HCT116 (cell line): ENCODE measurements around the gene CLTC. TPM values are rescaled to one million over a fixed set of nuclear protein-coding genes. Genes with fewer than 3 reads are reported as not detected.

Source experiments
- ATAC-seq: fragments of 200-7000 bp; cut with Tn5 transposase; 2 replicates; pipeline ENCODE4 v1.9.1; 2020; ENCODE audit warnings: mild to moderate bottlenecking, moderate library complexity
- BruUV-seq: library from RNA; stranded (reverse); fragments of 400-500 nt; replicated peaks from 2 replicates; lab custom pipeline; 2021; lab: Mats Ljungman, UMichigan
- CTCF ChIA-PET: fragments of 300-600 bp; sonication (Branson Sonifier 250); formaldehyde crosslinking; loops from one replicate; lab custom pipeline; 2021; ENCODE audit warnings: antibody characterized with exemption; lab: Charles Lee
- POLR2A ChIA-PET: fragments of 300-600, 350-600 bp; sonication (Branson Sonifier 250); formaldehyde crosslinking; loops from one replicate; lab custom pipeline; 2021; ENCODE audit warnings: antibody characterized with exemption; lab: Charles Lee
- RAD21 ChIA-PET, 2 experiments: fragments of 300-600 bp; sonication (Branson Sonifier 250); formaldehyde crosslinking; loops; one replicate each; lab custom pipeline; 2023; ENCODE audit warnings: low total read pairs in 2 of 2; ENCODE audit not compliant: uncharacterized antibody in 2 of 2, unreplicated experiment in 2 of 2, low non-redundant PET in 1 of 2; lab: Charles Lee
- DNase-seq: peaks from one replicate; pipeline ENCODE4 v3.0.0-alpha.2; 2010; ENCODE audit warnings: low read depth, low spot score
- H2AFZ ChIP-seq: fragments of 200-600 bp; shearing (Covaris generic), sonication (generic); 2 replicates; pipeline ENCODE4 v1.6.1; 2017; ENCODE audit warnings: low read depth, mixed run types, mixed read lengths, antibody characterized with exemption, low read length; ENCODE audit not compliant: poor library complexity, severe bottlenecking
- H3K27ac ChIP-seq: 2 replicates; pipeline ENCODE4 v1.5.1; 2012; ENCODE audit warnings: low read depth, low read length
- H3K27me3 ChIP-seq: fragments of 200-600 bp; sonication (generic); 2 replicates; pipeline ENCODE4 v1.6.1; 2016; ENCODE audit warnings: mixed run types, low read length, mixed read lengths; ENCODE audit not compliant: insufficient read depth
- H3K36me3 ChIP-seq, 2 experiments: fragments of 200-500 bp in 1 of 2; fragments of 200-600 bp in 1 of 2; sonication (Bioruptor generic) in 1 of 2; sonication (generic) in 1 of 2; 2 replicates each; pipeline versions ENCODE4 v1.5.1 to v1.6.1; 2014 to 2016; ENCODE audit warnings: low read length in 2 of 2, inconsistent platforms in 1 of 2, mixed read lengths in 1 of 2, mixed run types in 1 of 2; ENCODE audit not compliant: insufficient read depth in 2 of 2, control insufficient read depth in 1 of 2
- H3K4me1 ChIP-seq, 2 experiments: fragments of 200-600 bp in 1 of 2; sonication (generic) in 1 of 2; 2 replicates each; pipeline versions ENCODE4 v1.5.1 to v1.6.1; 2012 to 2017; ENCODE audit warnings: low read length in 2 of 2, inconsistent platforms in 1 of 2, mild to moderate bottlenecking in 1 of 2, mixed read lengths in 1 of 2, mixed run types in 1 of 2, moderate library complexity in 1 of 2; ENCODE audit not compliant: insufficient read depth in 2 of 2, control insufficient read depth in 1 of 2
- H3K4me2 ChIP-seq: fragments of 200-600 bp; sonication (generic); 2 replicates; pipeline ENCODE4 v1.6.1; 2017; ENCODE audit warnings: mixed run types, low read length, mixed read lengths
- H3K4me3 ChIP-seq, 2 experiments: fragments of 200-600 bp in 1 of 2; sonication (generic) in 1 of 2; replicated peaks in 1 of 2; 2 replicates each; pipeline ENCODE4 v1.5.1; 2011 to 2016; ENCODE audit warnings: low read length in 2 of 2, control low read depth in 1 of 2, low read depth in 1 of 2, mild to moderate bottlenecking in 1 of 2, mixed read lengths in 1 of 2, mixed run types in 1 of 2
- H3K79me2 ChIP-seq: fragments of 200-600 bp; sonication (generic); 2 replicates; pipeline ENCODE4 v1.6.1; 2017; ENCODE audit warnings: mild to moderate bottlenecking, mixed run types, low read length, moderate library complexity, mixed read lengths; ENCODE audit not compliant: insufficient read depth
- H3K9ac ChIP-seq: fragments of 200-600 bp; sonication (generic); 2 replicates; pipeline ENCODE4 v1.6.1; 2016; ENCODE audit warnings: low read length, mixed read lengths
- H3K9me2 ChIP-seq: fragments of 200-600 bp; sonication (generic), shearing (Covaris generic); 2 replicates; pipeline ENCODE4 v1.6.1; 2017; ENCODE audit warnings: mixed run types, mild to moderate bottlenecking, moderate library complexity; ENCODE audit not compliant: insufficient read depth
- H3K9me3 ChIP-seq, 2 experiments: fragments of 200-500 bp in 1 of 2; fragments of 200-600 bp in 1 of 2; sonication (Bioruptor generic) in 1 of 2; sonication (generic) in 1 of 2; 2 replicates each; pipeline ENCODE4 v1.6.1; 2014 to 2017; ENCODE audit warnings: low read length in 2 of 2, mixed read lengths in 2 of 2, inconsistent platforms in 1 of 2, low read depth in 1 of 2, mild to moderate bottlenecking in 1 of 2, mixed run types in 1 of 2, moderate library complexity in 1 of 2; ENCODE audit not compliant: control insufficient read depth in 1 of 2, insufficient read depth in 1 of 2
- H4K20me1 ChIP-seq: fragments of 200-600 bp; sonication (generic), shearing (Covaris generic); 2 replicates; pipeline ENCODE4 v1.6.1; 2017; ENCODE audit warnings: mixed run types, mild to moderate bottlenecking, moderate library complexity; ENCODE audit not compliant: insufficient read depth
- CBX3 ChIP-seq: IDR thresholded peaks from 2 replicates; pipeline ENCODE4 v1.6.1; 2012; ENCODE audit warnings: low read depth
- CEBPB ChIP-seq: IDR thresholded peaks from 2 replicates; pipeline ENCODE4 v1.6.1; 2012; ENCODE audit warnings: low read depth
- EGR1 ChIP-seq: IDR thresholded peaks from 2 replicates; pipeline ENCODE4 v1.6.1; 2012; ENCODE audit warnings: low read depth
- FOSL1 ChIP-seq: IDR thresholded peaks from 2 replicates; pipeline ENCODE4 v1.6.1; 2012; ENCODE audit warnings: low read depth
- JUND ChIP-seq: IDR thresholded peaks from 2 replicates; pipeline ENCODE4 v1.6.1; 2012
- MAX ChIP-seq: IDR thresholded peaks from 2 replicates; pipeline ENCODE4 v1.6.1; 2012
- POLR2A ChIP-seq: IDR thresholded peaks from 2 replicates; pipeline ENCODE4 v1.7.0; 2011; ENCODE audit warnings: borderline replicate concordance; ENCODE audit not compliant: insufficient read depth, insufficient read length; ENCODE audit errors: extremely low read depth
- RAD21 ChIP-seq: IDR thresholded peaks from 2 replicates; pipeline ENCODE4 v1.6.1; 2012; ENCODE audit warnings: low read depth, mild to moderate bottlenecking
- SIN3A ChIP-seq: IDR thresholded peaks from 2 replicates; pipeline ENCODE4 v1.6.1; 2012; ENCODE audit warnings: low read depth
- SP1 ChIP-seq: IDR thresholded peaks from 2 replicates; pipeline ENCODE4 v1.6.1; 2012; ENCODE audit warnings: low read depth
- TCF7L2 ChIP-seq: IDR thresholded peaks from 2 replicates; pipeline ENCODE4 v1.7.0; 2011; ENCODE audit warnings: borderline replicate concordance, inconsistent platforms; ENCODE audit not compliant: insufficient read depth, insufficient read length; ENCODE audit errors: extremely low read depth
- YY1 ChIP-seq: IDR thresholded peaks from 2 replicates; pipeline ENCODE4 v1.6.1; 2011; ENCODE audit warnings: low read length, low read depth, moderate library complexity, mild to moderate bottlenecking; ENCODE audit not compliant: insufficient replicate concordance; ENCODE audit errors: extremely low read depth
- ZBTB33 ChIP-seq: IDR thresholded peaks from 2 replicates; pipeline ENCODE4 v1.6.1; 2011; ENCODE audit warnings: mild to moderate bottlenecking, low read length, moderate library complexity; ENCODE audit not compliant: insufficient replicate concordance; ENCODE audit errors: extremely low read depth
- intact Hi-C: fragments of 100-400 bp; cut with micrococcal nuclease; formaldehyde crosslinking; loops from 2 replicates; pipeline ENCODE4 v1.10.0; 2022
- total RNA-seq: library from RNA; stranded (reverse); gene quantifications from one replicate; pipeline ENCODE4 v1.2.1, GENCODE V29; 2021; ENCODE audit not compliant: unreplicated experiment

The CLTC gene
- total RNA-seq, 1 experiment from 2014 or later = 351 TPM

- Histone ChIP-seq H2AFZ (no peak overlapping the region), H3K36me3 (peaks cover 92 to 94% of the 10 kb centered on the region in 2 experiments), H3K4me1 (no peaks in the 10 kb centered on the region), H3K9me2 (no peaks in the 10 kb centered on the region), H3K79me2 (peaks cover 98% of the 10 kb centered on the region), H3K27ac (no peak overlapping the region), H4K20me1 (peaks cover 31% of the 10 kb centered on the region; the same call in 1 of the 2 replicates), H3K9me3 (no peaks in the 10 kb centered on the region), H3K27me3 (no peaks in the 10 kb centered on the region), H3K4me2 (no peak overlapping the region), H3K9ac (no peak overlapping the region), H3K4me3 (no peak overlapping the region)
- no TSS peak for BruUV-seq
- no peak for TF ChIP-seq CEBPB
- TF ChIP-seq RAD21 = no peak
- TF ChIP-seq ZBTB33 = no peak
- TF ChIP-seq SIN3A = no peak
- no peak for TF ChIP-seq EGR1
- no peak for TF ChIP-seq FOSL1
- TF ChIP-seq MAX = no peak
- no peak for TF ChIP-seq YY1
- TF ChIP-seq CBX3 = no peak
- no peak for TF ChIP-seq SP1
- TF ChIP-seq JUND = no peak
- no peak for TF ChIP-seq TCF7L2
- TF ChIP-seq POLR2A = no peak
- ChIA-PET RAD21 (no interaction called here), CTCF (interaction anchor here (1.9 kb wide), 1 partner anchor 10 kb away, joined by 6 read pairs; no protein-coding TSS in a partner anchor), POLR2A (no interaction called here)
- intact Hi-C loops = no loop called here
- ATAC-seq (no peak), DNase-seq (no peak)
Measured at GRCh38 chr17:59684967-59685366, 65.3 kb downstream of the CLTC start.
